Mesothelial cell of epicardium (in vitro differentiated cells): Measurements from ENCODE around the gene SPG21. TPM values are rescaled to one million over a fixed set of nuclear protein-coding genes. Genes with fewer than 3 reads are reported as not detected.

Experiments used
- DNase-seq, 2 experiments: peaks; one replicate each; pipeline ENCODE4 v3.0.0; 2021; ENCODE audit warnings: low spot score in 2 of 2; ENCODE audit not compliant: unreplicated experiment in 2 of 2
- H3K27ac Mint-ChIP-seq: 2 replicates; pipeline ENCODE4 v1.8.0; 2021; ENCODE audit warnings: mixed read lengths
- H3K27me3 Mint-ChIP-seq: 2 replicates; pipeline ENCODE4 v1.8.0; 2021; ENCODE audit warnings: low read depth, mixed read lengths
- H3K36me3 Mint-ChIP-seq: 2 replicates; pipeline ENCODE4 v1.8.0; 2021; ENCODE audit warnings: mixed read lengths
- H3K4me1 Mint-ChIP-seq: 2 replicates; pipeline ENCODE4 v1.8.0; 2021; ENCODE audit warnings: mixed read lengths
- H3K4me3 Mint-ChIP-seq: 2 replicates; pipeline ENCODE4 v1.8.0; 2021; ENCODE audit warnings: mild to moderate bottlenecking, moderate library complexity, mixed read lengths
- H3K9me3 Mint-ChIP-seq: 2 replicates; pipeline ENCODE4 v1.8.0; 2021; ENCODE audit warnings: mixed read lengths
- CTCF ChIP-seq: fragments of 200-600 bp; sonication (generic); IDR thresholded peaks from one replicate; pipeline ENCODE4 v1.5.0; 2021; ENCODE audit warnings: antibody characterized with exemption; ENCODE audit not compliant: unreplicated experiment
- total RNA-seq: library from RNA; stranded (reverse); gene quantifications from 3 replicates; pipeline ENCODE4 v1.2.1, GENCODE V29; 2021

SPG21 gene
- total RNA-seq, 1 donor from 2014 or later: 94.8 TPM

GRCh38 chr15:64923546-64923945 is 66.2 kb downstream of the SPG21 start:
- Mint-ChIP-seq H3K27ac (no peak overlapping the region), H3K4me1 (no peaks in the 10 kb centered on the region), H3K27me3 (no peaks in the 10 kb centered on the region), H3K4me3 (no peak overlapping the region), H3K9me3 (no peaks in the 10 kb centered on the region), H3K36me3 (no peaks in the 10 kb centered on the region)
- no peak for TF ChIP-seq CTCF
- no peak for DNase-seq

GRCh38 chr15:64921711-64922110 is 68.0 kb downstream of the SPG21 start:
- Mint-ChIP-seq H3K27me3 (no peaks in the 10 kb centered on the region), H3K27ac (peak overlapping the region; percentile 18), H3K9me3 (no peaks in the 10 kb centered on the region), H3K4me1 (no peaks in the 10 kb centered on the region), H3K36me3 (no peaks in the 10 kb centered on the region), H3K4me3 (no peak overlapping the region)
- no peak for DNase-seq
- no peak for TF ChIP-seq CTCF

- Mint-ChIP-seq H3K27me3 (no peaks in the 10 kb centered on the region), H3K27ac (no peak overlapping the region), H3K36me3 (no peaks in the 10 kb centered on the region), H3K4me1 (no peaks in the 10 kb centered on the region), H3K9me3 (no peaks in the 10 kb centered on the region), H3K4me3 (no peak overlapping the region)
- no peak for TF ChIP-seq CTCF
- no peak for DNase-seq
Measured at GRCh38 chr15:64919721-64920120, 70.0 kb downstream of the SPG21 start.

GRCh38 chr15:64917211-64917610 is 72.5 kb downstream of the SPG21 start:
- H3K4me1 Mint-ChIP-seq: peaks cover 6% of the 10 kb centered on the region
- H3K9me3 Mint-ChIP-seq: no peaks in the 10 kb centered on the region
- DNase-seq: no peak
- TF ChIP-seq CTCF: no peak
- no peaks in the 10 kb centered on the region for H3K27me3 Mint-ChIP-seq
- no peak overlapping the region for H3K4me3 Mint-ChIP-seq
- no peaks in the 10 kb centered on the region for H3K36me3 Mint-ChIP-seq
- H3K27ac Mint-ChIP-seq: no peak overlapping the region

GRCh38 chr15:64916365-64916764 is 73.3 kb downstream of the SPG21 start:
- H3K4me3 Mint-ChIP-seq: no peak overlapping the region
- H3K9me3 Mint-ChIP-seq: no peaks in the 10 kb centered on the region
- TF ChIP-seq CTCF: no peak
- peaks cover 2% of the 10 kb centered on the region for H3K27me3 Mint-ChIP-seq
- no peak for DNase-seq
- H3K36me3 Mint-ChIP-seq: no peaks in the 10 kb centered on the region
- H3K4me1 Mint-ChIP-seq: peaks cover 9% of the 10 kb centered on the region
- H3K27ac Mint-ChIP-seq: no peak overlapping the region
